H9 (cell line): Measurements from ENCODE around the gene ADAM22. TPM values are rescaled to one million over a fixed set of nuclear protein-coding genes. Genes with fewer than 3 reads are reported as not detected.

Experiments
- DNase-seq: peaks from one replicate; pipeline ENCODE4 v3.0.0-alpha.2; 2017
- H2AFZ ChIP-seq: one replicate; pipeline ENCODE4 v1.6.1; 2013; ENCODE audit warnings: mild to moderate bottlenecking, low read length, control low read depth, moderate library complexity
- H2AK5ac ChIP-seq: 2 replicates; pipeline ENCODE4 v1.6.1; 2013; ENCODE audit warnings: low read length, control low read depth, mixed read lengths; ENCODE audit not compliant: insufficient read length
- H2BK120ac ChIP-seq: one replicate; pipeline ENCODE4 v1.6.1; 2013; ENCODE audit warnings: low read depth, mild to moderate bottlenecking, low read length, control low read depth, inconsistent platforms; ENCODE audit not compliant: poor library complexity, severe bottlenecking
- H2BK12ac ChIP-seq: 2 replicates; pipeline ENCODE4 v1.6.1; 2013; ENCODE audit warnings: low read length, control low read depth, mixed read lengths, low read depth; ENCODE audit not compliant: insufficient read length
- H2BK15ac ChIP-seq: 2 replicates; pipeline ENCODE4 v1.6.1; 2013; ENCODE audit warnings: low read depth, low read length, control low read depth
- H2BK20ac ChIP-seq: one replicate; pipeline ENCODE4 v1.6.1; 2013; ENCODE audit warnings: low read depth, mild to moderate bottlenecking, low read length, control low read depth, inconsistent platforms; ENCODE audit not compliant: poor library complexity, severe bottlenecking
- H2BK5ac ChIP-seq: 2 replicates; pipeline ENCODE4 v1.6.1; 2013; ENCODE audit warnings: low read length, control low read depth, mixed read lengths; ENCODE audit not compliant: insufficient read length
- H3K14ac ChIP-seq: 2 replicates; pipeline ENCODE4 v1.6.1; 2013; ENCODE audit warnings: low read length, control low read depth; ENCODE audit not compliant: insufficient read depth
- H3K18ac ChIP-seq: 2 replicates; pipeline ENCODE4 v1.6.1; 2013; ENCODE audit warnings: low read depth, mild to moderate bottlenecking, mixed read lengths, low read length, control low read depth; ENCODE audit not compliant: insufficient read length
- H3K23ac ChIP-seq: 2 replicates; pipeline ENCODE4 v1.6.1; 2013; ENCODE audit warnings: low read length, control low read depth, mixed read lengths, low read depth; ENCODE audit not compliant: insufficient read length
- H3K23me2 ChIP-seq: 2 replicates; pipeline ENCODE4 v1.6.1; 2013; ENCODE audit warnings: low read depth, mild to moderate bottlenecking, mixed read lengths, low read length, control low read depth; ENCODE audit not compliant: insufficient read length, poor library complexity, severe bottlenecking
- H3K27ac ChIP-seq: 2 replicates; pipeline ENCODE4 v1.5.1; 2013; ENCODE audit warnings: low read length, control low read depth, mixed read lengths, low read depth; ENCODE audit not compliant: insufficient read length
- H3K27me3 ChIP-seq: 2 replicates; pipeline ENCODE4 v1.6.1; 2013; ENCODE audit warnings: low read length, control low read depth, inconsistent platforms; ENCODE audit not compliant: insufficient read depth
- H3K4ac ChIP-seq: 2 replicates; pipeline ENCODE4 v1.6.1; 2013; ENCODE audit warnings: low read depth, mild to moderate bottlenecking, control low read depth, inconsistent platforms, low read length, moderate library complexity
- H3K4me1 ChIP-seq: 2 replicates; pipeline ENCODE4 v1.6.1; 2013; ENCODE audit warnings: low read length, control low read depth, inconsistent platforms; ENCODE audit not compliant: insufficient read depth
- H3K4me2 ChIP-seq: 2 replicates; pipeline ENCODE4 v1.6.1; 2013; ENCODE audit warnings: low read length, control low read depth, mixed read lengths; ENCODE audit not compliant: insufficient read length, insufficient read depth
- H3K56ac ChIP-seq: 2 replicates; pipeline ENCODE4 v1.6.1; 2013; ENCODE audit warnings: low read depth, mild to moderate bottlenecking, mixed read lengths, low read length, control low read depth; ENCODE audit not compliant: insufficient read length
- H3K79me1 ChIP-seq: 2 replicates; pipeline ENCODE4 v1.6.1; 2013; ENCODE audit warnings: low read depth, mild to moderate bottlenecking, moderate library complexity, low read length, control low read depth, inconsistent platforms; ENCODE audit not compliant: insufficient read depth, poor library complexity, severe bottlenecking
- H3K79me2 ChIP-seq: 2 replicates; pipeline ENCODE4 v1.6.1; 2013; ENCODE audit warnings: low read length, control low read depth, inconsistent platforms; ENCODE audit not compliant: insufficient read depth
- H3K9ac ChIP-seq: 2 replicates; pipeline ENCODE4 v1.6.1; 2013; ENCODE audit warnings: low read length, control low read depth, mixed read lengths; ENCODE audit not compliant: insufficient read length; ENCODE audit errors: extremely low read depth
- H3K9me3 ChIP-seq: one replicate; pipeline ENCODE4 v1.6.1; 2013; ENCODE audit warnings: low read depth, low read length, inconsistent platforms; ENCODE audit not compliant: control insufficient read depth
- H3T11ph ChIP-seq: one replicate; pipeline ENCODE4 v1.6.1; 2013; ENCODE audit warnings: mild to moderate bottlenecking, low read length, control low read depth, inconsistent platforms
- H4K20me1 ChIP-seq: one replicate; pipeline ENCODE4 v1.6.1; 2013; ENCODE audit not compliant: control insufficient read depth, insufficient read length, insufficient read depth
- H4K5ac ChIP-seq: 2 replicates; pipeline ENCODE4 v1.6.1; 2013; ENCODE audit warnings: low read depth, mild to moderate bottlenecking, mixed read lengths, low read length, control low read depth; ENCODE audit not compliant: insufficient read length
- H4K8ac ChIP-seq: replicated peaks from 2 replicates; pipeline ENCODE4 v1.6.1; 2013; ENCODE audit warnings: low read length, control low read depth, mixed read lengths, low read depth; ENCODE audit not compliant: insufficient read length
- H4K91ac ChIP-seq: 2 replicates; pipeline ENCODE4 v1.6.1; 2013; ENCODE audit warnings: low read depth, mild to moderate bottlenecking, moderate library complexity, mixed read lengths, low read length, control low read depth; ENCODE audit not compliant: insufficient read length
- H3K27ac Mint-ChIP-seq, 3 experiments: 2 replicates in 2 of 3; 3 replicates in 1 of 3; pipeline ENCODE4 v1.8.0; 2020 to 2021; ENCODE audit warnings: mixed read lengths in 3 of 3, mild to moderate bottlenecking in 1 of 3, moderate library complexity in 1 of 3
- H3K27me3 Mint-ChIP-seq: 2 replicates; pipeline ENCODE4 v1.8.0; 2021; ENCODE audit warnings: low read depth, mild to moderate bottlenecking, moderate library complexity, mixed read lengths
- H3K36me3 Mint-ChIP-seq, 3 experiments: 2 replicates in 2 of 3; 3 replicates in 1 of 3; pipeline ENCODE4 v1.8.0; 2020 to 2021; ENCODE audit warnings: low read depth in 3 of 3, mixed read lengths in 3 of 3; ENCODE audit not compliant: insufficient read depth in 1 of 3
- H3K4me1 Mint-ChIP-seq, 2 experiments: 2 replicates each; pipeline ENCODE4 v1.8.0; 2020; ENCODE audit warnings: mixed read lengths in 2 of 2
- H3K4me3 Mint-ChIP-seq, 2 experiments: 2 replicates in 1 of 2; 3 replicates in 1 of 2; pipeline ENCODE4 v1.8.0; 2020 to 2021; ENCODE audit warnings: mild to moderate bottlenecking in 2 of 2, mixed read lengths in 2 of 2, moderate library complexity in 1 of 2
- H3K9me3 Mint-ChIP-seq, 2 experiments: 2 replicates in 1 of 2; 3 replicates in 1 of 2; pipeline ENCODE4 v1.8.0; 2020; ENCODE audit warnings: mild to moderate bottlenecking in 2 of 2, mixed read lengths in 2 of 2, moderate library complexity in 1 of 2
- WGBS: extraction: QIAGEN DNeasy Blood & Tissue Kit; methylation state at CpG from one replicate; pipeline ENCODE4 v1.1.7; 2013; ENCODE audit warnings: missing lambda C conversion rate, low lambda C conversion rate, mixed read lengths; ENCODE audit not compliant: insufficient read length; ENCODE audit errors: extremely low coverage; 5-methylcytosine and 5-hydroxymethylcytosine counted together
- total RNA-seq: library from RNA; stranded (reverse); gene quantifications from 2 replicates; pipeline ENCODE4 v1.2.1, GENCODE V29; 2021
- TF ChIP-seq, protein P1 (sequence below): fragments of 200-600 bp; sonication (generic); conservative IDR thresholded peaks from 3 replicates; pipeline ENCODE4 v1.8.0; 2021; ENCODE audit warnings: antibody characterized with exemption, mild to moderate bottlenecking

ADAM22 gene
- total RNA-seq, 1 experiment from 2014 or later = 8.7 TPM

DNA sequence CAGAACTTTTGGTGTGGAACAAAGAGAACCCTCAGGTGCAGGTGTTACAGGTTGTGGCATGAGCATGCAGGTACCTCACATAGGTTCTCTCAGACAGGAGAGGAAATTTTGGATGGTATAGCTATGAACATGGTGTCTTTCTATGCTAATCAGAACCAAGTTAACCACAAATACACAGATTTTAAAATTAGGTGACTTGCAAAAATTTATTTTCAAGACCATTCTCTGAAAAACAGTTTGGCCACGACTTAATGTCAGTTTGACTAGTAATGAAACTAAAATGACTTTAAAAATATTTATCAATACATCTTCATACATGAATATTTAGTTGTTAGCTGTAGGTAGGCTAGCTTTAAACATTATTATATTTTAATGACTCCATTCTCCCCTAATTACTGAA is 156.2 kb downstream of the ADAM22 start:
- no peak overlapping the region for H3K4me2 ChIP-seq
- H2BK12ac ChIP-seq = no peak overlapping the region
- no peaks in the 10 kb centered on the region; the same call in 1 of the 2 replicates for H3K4me1 ChIP-seq
- H3K9me3 ChIP-seq = no peaks in the 10 kb centered on the region
- H3K9ac ChIP-seq = no peak overlapping the region
- H4K20me1 ChIP-seq = no peaks in the 10 kb centered on the region
- H3K23me2 ChIP-seq = no peaks in the 10 kb centered on the region
- no peaks in the 10 kb centered on the region for H3K27me3 Mint-ChIP-seq
- no peak overlapping the region for H2BK120ac ChIP-seq
- no peak overlapping the region for H2AFZ ChIP-seq
- WGBS = no CpG with 5 or more reads among the region's 1 CpG
- no peak overlapping the region for H3K4me3 Mint-ChIP-seq
- H4K91ac ChIP-seq = no peak overlapping the region
- H3K14ac ChIP-seq = no peak overlapping the region
- H3K27ac ChIP-seq = no peak overlapping the region
- no peaks in the 10 kb centered on the region for H3K79me2 ChIP-seq
- H3K23ac ChIP-seq = no peak overlapping the region
- H4K8ac ChIP-seq = no peak overlapping the region
- H2BK20ac ChIP-seq = no peak overlapping the region
- H3K4me1 Mint-ChIP-seq = peaks cover 15 to 27% of the 10 kb centered on the region in 2 experiments
- no peak overlapping the region for H3K4ac ChIP-seq
- H3K18ac ChIP-seq = no peak overlapping the region
- H3T11ph ChIP-seq = no peak overlapping the region
- no peaks in the 10 kb centered on the region for H3K9me3 Mint-ChIP-seq
- H2AK5ac ChIP-seq = no peak overlapping the region
- H2BK5ac ChIP-seq = no peak overlapping the region
- TF ChIP-seq, protein P1, sequence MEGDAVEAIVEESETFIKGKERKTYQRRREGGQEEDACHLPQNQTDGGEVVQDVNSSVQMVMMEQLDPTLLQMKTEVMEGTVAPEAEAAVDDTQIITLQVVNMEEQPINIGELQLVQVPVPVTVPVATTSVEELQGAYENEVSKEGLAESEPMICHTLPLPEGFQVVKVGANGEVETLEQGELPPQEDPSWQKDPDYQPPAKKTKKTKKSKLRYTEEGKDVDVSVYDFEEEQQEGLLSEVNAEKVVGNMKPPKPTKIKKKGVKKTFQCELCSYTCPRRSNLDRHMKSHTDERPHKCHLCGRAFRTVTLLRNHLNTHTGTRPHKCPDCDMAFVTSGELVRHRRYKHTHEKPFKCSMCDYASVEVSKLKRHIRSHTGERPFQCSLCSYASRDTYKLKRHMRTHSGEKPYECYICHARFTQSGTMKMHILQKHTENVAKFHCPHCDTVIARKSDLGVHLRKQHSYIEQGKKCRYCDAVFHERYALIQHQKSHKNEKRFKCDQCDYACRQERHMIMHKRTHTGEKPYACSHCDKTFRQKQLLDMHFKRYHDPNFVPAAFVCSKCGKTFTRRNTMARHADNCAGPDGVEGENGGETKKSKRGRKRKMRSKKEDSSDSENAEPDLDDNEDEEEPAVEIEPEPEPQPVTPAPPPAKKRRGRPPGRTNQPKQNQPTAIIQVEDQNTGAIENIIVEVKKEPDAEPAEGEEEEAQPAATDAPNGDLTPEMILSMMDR = no peak
- H3K36me3 Mint-ChIP-seq = no peaks in the 10 kb centered on the region
- no peaks in the 10 kb centered on the region for H3K27me3 ChIP-seq
- no peak overlapping the region for H2BK15ac ChIP-seq
- peak overlapping the region; percentile 65 to 91 (median 90); a peak in 4 of 7 replicates for H3K27ac Mint-ChIP-seq
- H3K79me1 ChIP-seq = no peaks in the 10 kb centered on the region
- no peak overlapping the region for H4K5ac ChIP-seq
- DNase-seq = no peak
- H3K56ac ChIP-seq = no peak overlapping the region
